ENCODE data around the gene N4BP2L2.

Gene N4BP2L2

GRCh38 chr13:32535115-32535514 lies 3.5 kb downstream of the N4BP2L2 start:
- DNase-seq (ENCODE audit: insufficient read length, low spot score) (no peak), FAIRE-seq (peak; percentile 77)

DNA sequence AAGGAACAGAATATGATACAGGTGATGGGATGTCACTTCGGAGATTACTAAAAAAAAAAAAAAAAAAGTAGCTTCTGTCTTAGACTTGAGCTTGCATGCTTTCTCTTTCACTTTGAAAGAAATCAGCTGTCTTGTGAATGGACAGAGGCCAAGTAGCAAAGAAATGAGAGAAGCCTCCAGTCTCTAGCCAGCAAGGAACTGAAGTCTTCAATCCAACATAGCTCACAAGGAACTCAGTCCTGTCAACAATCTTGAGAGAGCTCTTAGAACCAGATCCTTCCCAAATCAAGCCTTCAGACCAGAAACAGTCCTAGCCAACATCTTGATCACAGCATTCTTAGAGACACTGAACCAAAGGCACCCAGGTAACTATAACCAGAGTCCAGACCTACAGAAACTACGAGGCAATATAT lies 7.7 kb downstream of the N4BP2L2 start:
- FAIRE-seq: peak; percentile 88
- DNase-seq (ENCODE audit: insufficient read length, low spot score): peak; percentile 19

DNA sequence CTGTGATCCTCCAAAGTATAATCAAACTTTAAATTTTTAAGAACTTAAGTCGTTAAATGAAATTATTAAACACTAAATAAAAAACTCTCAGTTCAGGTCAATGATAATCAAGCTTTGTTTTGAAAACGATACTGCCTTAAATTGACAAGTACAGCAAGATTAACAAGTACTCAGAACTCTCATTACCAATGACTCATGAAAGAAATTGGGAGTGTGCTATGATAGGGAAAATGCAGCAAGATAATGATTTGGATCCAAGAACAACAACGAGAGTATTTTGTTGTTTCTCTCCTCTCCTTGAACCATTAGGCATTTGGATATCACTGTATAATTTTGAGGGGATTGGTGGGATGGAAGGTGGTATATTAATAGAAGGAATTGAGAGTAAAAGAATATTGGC lies 10.2 kb downstream of the N4BP2L2 start:
- DNase-seq (ENCODE audit: insufficient read length, low spot score) (no peak), FAIRE-seq (no peak)

GRCh38 chr13:32527151-32527550 lies 11.4 kb downstream of the N4BP2L2 start:
- FAIRE-seq: no peak
- no peak for DNase-seq (ENCODE audit: insufficient read length, low spot score)

- FAIRE-seq: peak; percentile 35
- no peak for DNase-seq (ENCODE audit: insufficient read length, low spot score)
Observed at GRCh38 chr13:32525766-32526165, 12.8 kb downstream of the N4BP2L2 start.

DNA sequence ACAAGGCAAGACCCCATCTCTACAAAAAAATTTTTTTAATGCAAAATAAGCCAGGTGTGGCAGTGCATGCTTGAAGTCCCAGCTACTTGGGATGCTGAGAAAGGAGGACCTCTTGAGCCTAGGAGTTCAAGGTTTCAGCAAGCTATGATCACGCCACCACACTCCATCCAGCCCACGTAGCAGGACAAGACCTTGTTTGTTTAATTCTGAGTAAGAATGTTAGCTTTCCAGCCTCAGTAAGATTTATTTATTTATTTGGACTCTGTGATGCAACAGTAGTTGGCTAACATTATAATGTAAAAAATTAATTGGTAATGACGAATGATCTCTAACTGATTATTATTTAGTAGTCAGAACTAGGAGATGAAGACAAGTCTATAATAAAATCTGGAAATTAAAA lies 23.3 kb downstream of the N4BP2L2 start:
- DNase-seq (ENCODE audit: insufficient read length, low spot score): no peak
- no peak for FAIRE-seq

GRCh38 chr13:32511482-32511881 lies 27.1 kb downstream of the N4BP2L2 start:
- no peak for FAIRE-seq
- no peak for DNase-seq (ENCODE audit: insufficient read length, low spot score)

GRCh38 chr13:32504876-32505275 lies 33.7 kb downstream of the N4BP2L2 start:
- DNase-seq (ENCODE audit: insufficient read length, low spot score): no peak
- FAIRE-seq: no peak

DNA sequence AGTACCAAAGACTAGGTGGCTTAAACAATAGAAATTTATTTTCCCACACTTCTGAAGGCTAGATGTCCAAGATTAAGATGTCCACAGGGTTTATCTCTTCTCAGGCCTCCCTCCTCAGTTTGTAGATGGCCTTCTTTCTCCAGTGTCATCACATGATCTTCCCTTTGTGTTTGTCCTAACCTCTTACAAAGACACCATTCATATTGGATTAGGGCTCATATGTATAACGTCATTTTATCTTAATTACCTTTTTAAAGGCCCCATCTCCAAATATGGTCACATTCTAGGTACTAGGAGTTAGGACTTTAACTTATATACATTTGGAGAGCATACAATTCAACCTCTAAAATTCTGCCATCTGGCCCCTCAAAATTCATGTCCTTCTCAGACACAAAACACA lies 34.3 kb downstream of the N4BP2L2 start:
- FAIRE-seq: no peak

DNA sequence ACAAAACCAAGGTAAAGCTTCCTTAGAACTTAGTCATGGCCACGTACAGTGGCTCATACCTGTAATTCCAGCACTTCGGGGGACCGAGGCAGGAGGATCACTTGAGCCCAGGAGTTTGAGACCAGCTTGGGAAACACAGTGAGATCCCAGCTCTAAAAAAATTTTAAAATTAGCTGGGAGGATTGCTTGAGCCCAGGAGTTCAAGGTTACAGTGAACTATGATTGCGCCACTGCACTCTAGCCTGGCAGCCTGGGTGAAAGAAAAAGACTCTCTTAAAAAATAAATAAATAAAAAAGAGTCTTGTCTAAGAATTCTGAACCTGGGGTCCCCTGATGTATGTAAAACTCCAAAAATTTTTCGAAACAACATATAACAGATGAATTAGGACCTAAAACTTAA lies 34.9 kb downstream of the N4BP2L2 start:
- no peak for FAIRE-seq
- DNase-seq (ENCODE audit: insufficient read length, low spot score): no peak

More for the DNA sequence above, 34.3 kb downstream of the N4BP2L2 start:
- no peak for DNase-seq (ENCODE audit: insufficient read length, low spot score)

DNA sequence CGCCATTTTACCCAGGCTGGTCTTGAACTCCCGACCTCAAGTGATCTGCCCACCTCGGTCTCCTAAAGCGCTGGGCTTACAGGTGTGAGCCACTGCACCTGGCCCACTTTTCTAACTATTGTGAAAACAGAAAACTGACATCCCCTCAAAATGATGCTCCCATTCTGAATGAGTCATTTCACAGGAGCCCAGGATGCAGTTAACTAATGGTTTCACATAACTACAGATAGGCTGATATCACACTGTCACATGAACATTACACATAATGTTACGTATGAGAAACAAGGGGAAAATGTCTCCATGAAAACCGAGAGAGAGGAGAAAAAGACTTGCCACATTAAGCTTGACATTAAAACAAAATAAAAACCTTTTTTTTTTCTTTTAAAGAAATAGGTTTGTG lies 37.5 kb downstream of the N4BP2L2 start:
- DNase-seq (ENCODE audit: insufficient read length, low spot score): no peak
- no peak for FAIRE-seq

- peak; percentile 26 for FAIRE-seq
- no peak for DNase-seq (ENCODE audit: insufficient read length, low spot score)
Observed at GRCh38 chr13:32499538-32500210, 38.9 kb downstream of the N4BP2L2 start.

GRCh38 chr13:32497589-32497988 lies 41.0 kb downstream of the N4BP2L2 start:
- FAIRE-seq (no peak), DNase-seq (ENCODE audit: insufficient read length, low spot score) (no peak)

DNA sequence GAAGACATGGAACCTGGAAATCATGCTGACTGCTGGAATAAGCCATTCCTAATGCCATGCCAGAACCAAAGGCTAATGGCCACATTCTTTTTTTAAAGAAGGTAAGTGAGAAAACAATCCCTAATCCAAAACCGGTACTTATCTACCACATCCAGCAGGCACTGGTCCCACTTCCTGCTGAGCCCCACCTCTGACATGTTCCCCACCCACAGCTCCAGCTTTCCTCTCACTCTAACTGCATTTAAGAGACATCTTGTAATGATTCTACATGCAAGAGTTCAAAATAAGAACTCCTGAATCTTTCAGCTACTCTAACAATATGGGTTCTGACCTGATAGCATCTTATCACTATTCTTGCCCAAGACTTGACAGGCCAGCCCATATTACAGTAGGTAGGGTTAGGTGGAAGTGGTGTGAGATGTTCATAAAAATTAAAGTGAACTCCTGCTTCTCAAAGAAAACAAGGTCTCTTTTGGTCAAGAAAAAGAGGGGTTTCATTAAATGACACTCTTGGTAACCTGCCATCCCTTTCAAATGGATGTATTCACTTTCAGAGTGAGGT lies 41.9 kb downstream of the N4BP2L2 start:
- DNase-seq (ENCODE audit: insufficient read length, low spot score) (no peak), FAIRE-seq (no peak)

GRCh38 chr13:32495841-32496240 lies 42.8 kb downstream of the N4BP2L2 start:
- FAIRE-seq: no peak
- no peak for DNase-seq (ENCODE audit: insufficient read length, low spot score)

- DNase-seq (ENCODE audit: insufficient read length, low spot score) (no peak), FAIRE-seq (no peak)
Observed at GRCh38 chr13:32495429-32495828, 43.2 kb downstream of the N4BP2L2 start.

- DNase-seq (ENCODE audit: insufficient read length, low spot score) (no peak), FAIRE-seq (no peak)
Observed at GRCh38 chr13:32491028-32491427, 47.6 kb downstream of the N4BP2L2 start.

GRCh38 chr13:32476892-32477291 lies 61.7 kb downstream of the N4BP2L2 start:
- no peak for DNase-seq (ENCODE audit: insufficient read length, low spot score)
- no peak for FAIRE-seq

DNA sequence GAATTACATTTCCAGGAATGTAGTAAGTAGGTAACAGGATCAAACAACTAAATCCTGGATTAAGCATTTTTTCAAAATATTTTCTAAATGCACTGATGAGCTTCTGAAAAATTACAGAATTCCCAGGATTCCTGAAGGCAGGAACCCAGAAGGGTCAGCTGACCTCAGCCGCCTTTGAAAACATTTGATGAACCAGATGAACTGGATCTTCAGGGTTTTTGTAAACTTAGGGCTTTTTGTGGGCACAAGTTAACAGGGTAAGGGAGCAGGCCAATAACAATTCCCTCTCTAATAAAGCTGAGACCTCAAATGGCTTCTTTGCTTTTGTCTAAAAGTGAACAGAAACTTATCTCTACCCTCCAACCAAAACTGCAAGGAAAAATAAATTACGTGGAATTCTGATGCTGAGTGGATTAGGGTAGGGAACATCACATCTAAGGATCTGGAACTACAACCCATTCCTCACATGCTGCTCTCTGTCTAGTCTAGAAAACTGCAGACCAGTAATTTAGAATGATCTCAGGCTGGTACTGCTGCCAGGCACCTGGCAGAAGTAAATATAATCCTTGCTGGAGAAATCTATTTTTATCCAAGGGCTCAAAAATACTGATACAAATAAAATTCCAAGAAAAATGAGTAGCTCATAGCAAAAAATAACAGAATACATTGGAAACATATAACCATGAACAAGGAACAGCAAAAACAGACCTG lies 62.4 kb downstream of the N4BP2L2 start:
- FAIRE-seq: no peak
- no peak for DNase-seq (ENCODE audit: insufficient read length, low spot score)

DNA sequence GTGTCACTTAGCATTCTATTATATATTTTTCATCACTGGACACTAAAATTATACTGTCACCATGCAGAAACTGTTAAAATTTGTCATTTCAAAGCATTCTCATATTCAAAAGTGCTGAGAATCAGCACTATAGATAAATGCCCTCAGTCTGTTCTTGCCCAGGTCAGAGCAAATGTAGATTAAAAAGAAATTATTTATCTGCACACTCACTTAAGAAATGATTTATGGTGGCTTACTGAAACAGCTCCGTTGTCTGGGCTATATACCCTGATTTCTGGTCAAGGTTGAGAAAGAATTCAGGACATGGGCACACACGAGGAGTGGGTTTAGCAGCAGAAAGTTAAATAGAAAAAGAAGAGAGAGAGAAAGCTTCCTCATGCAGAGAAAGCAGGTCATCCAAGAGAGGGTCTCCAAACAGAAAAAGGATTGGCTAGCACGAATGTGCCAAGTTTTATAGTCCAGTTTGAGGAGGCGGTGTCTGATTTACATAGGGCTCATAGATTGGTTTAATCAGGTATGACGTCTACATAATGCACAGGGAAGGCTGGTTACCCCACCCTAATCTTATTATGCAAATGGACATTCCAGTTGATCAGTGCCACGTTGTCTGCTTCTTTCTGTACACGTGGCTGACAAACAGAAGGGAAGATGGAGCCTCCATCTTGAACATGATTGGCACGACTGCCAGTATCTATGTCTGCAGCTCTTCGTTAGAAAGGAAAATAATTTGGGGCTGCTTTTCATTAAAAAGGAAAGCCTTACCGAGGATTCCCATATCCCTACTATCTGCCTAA lies 63.4 kb downstream of the N4BP2L2 start:
- FAIRE-seq (no peak), DNase-seq (ENCODE audit: insufficient read length, low spot score) (no peak)

- DNase-seq (ENCODE audit: insufficient read length, low spot score) (no peak), FAIRE-seq (no peak)
Observed at GRCh38 chr13:32473650-32474049, 64.9 kb downstream of the N4BP2L2 start.

Measured in GM19239 (cell line).